Measurements from ENCODE around the gene PRSS50. TPM values are rescaled to one million over a fixed set of nuclear protein-coding genes. Genes with fewer than 3 reads are reported as not detected.
"Not testable (repeated sequence)": the region's sequence is repeated elsewhere in the genome, so short reads cannot be mapped to it uniquely, and the experiment has no call there.

The PRSS50 gene
- polyA plus RNA-seq, 3 donors, result 1.4 to 2.4 (median 2.0) TPM

- no peak for DNase-seq (ENCODE audit: low read depth in 3 of 3, low spot score in 2 of 3)
Observed at GRCh38 chr3:46709721-46710120, 7.9 kb downstream of the PRSS50 start.

DNA sequence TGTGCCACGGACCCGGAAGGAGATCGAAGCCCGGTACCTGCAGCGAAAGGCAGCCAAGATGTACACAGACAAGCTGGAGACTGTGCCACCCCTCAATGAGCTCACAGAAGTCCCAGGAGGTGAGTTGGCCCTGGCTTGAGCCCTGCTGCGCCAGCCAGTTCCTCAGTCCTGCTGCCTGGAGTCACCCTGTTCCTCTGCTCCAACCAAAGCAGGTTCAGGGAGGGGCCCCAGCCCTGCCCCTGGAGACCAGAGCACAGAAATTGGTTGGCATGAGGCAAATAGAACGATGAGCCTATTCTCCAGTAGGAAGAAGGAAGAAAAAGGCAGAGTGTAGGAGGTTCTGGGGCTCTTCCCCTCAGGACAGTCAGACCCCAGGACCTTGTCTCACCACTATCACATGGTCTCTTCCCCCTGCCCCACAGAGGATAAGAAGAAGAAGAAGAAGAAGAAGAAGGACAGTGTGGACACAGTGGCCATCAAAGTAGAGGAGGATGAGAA lies 8.5 kb downstream of the PRSS50 start:
- DNase-seq (ENCODE audit: low read depth in 3 of 3, low spot score in 2 of 3), result no peak

DNA sequence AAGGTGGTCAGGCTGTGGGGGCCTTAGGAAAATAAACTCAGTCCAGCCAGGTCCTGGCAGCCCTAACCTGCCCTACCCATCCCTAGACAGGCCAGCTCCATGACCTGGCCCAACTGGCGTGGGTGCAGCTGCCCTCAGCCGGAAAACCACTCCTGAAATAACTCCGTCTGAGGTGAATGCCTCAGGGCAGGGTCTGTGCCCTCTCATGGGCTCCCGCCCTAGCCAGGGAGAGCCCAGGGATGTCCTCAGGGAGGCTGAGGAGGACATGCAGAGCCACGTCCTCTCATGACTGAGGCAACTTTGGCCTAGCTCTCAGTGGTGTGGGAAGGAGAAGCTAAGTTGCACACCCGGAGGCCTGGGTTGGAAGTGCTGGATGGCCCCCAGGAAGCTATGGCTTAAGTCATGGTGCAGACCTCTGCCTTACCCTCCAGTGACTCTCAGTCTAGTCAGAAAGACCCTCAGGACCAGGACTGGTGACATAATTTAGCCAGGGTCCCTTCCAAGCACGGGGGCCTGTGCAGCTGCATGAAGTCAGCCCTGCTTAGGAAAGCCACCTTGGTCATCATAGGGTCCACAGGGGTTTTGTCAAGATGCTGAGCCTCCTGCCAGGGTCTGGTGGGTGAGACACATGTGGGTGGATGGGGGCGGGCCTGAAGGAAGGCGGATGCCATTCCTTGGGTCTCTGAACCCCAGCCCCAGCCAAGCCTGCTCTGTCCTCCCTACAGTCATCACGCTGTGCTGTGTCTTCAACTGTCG lies 9.1 kb downstream of the PRSS50 start:
- DNase-seq (ENCODE audit: low read depth in 3 of 3, low spot score in 2 of 3), result no peak

DNA sequence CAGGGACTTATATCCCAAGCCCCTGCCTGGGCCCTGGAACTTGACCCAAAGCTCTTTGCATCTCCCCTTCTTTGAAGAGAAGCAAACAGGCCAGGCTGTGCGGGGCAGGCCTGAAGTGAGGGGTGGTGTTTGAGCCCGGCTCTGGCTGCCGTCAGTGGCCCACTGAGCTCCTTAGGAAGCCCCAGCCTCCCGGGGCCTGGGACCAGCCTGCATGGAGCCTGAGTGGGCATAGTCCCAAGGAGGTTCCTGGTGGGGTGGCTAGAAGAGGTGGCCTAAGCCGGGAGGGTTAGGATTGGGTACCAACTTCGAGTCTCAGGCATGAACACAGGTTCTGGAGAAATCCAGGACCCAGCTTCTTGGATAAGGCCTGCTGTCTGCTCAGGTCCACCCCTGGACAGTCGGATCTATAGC lies 10.1 kb downstream of the PRSS50 start:
- no peak for DNase-seq (ENCODE audit: low read depth in 3 of 3, low spot score in 2 of 3)

DNA sequence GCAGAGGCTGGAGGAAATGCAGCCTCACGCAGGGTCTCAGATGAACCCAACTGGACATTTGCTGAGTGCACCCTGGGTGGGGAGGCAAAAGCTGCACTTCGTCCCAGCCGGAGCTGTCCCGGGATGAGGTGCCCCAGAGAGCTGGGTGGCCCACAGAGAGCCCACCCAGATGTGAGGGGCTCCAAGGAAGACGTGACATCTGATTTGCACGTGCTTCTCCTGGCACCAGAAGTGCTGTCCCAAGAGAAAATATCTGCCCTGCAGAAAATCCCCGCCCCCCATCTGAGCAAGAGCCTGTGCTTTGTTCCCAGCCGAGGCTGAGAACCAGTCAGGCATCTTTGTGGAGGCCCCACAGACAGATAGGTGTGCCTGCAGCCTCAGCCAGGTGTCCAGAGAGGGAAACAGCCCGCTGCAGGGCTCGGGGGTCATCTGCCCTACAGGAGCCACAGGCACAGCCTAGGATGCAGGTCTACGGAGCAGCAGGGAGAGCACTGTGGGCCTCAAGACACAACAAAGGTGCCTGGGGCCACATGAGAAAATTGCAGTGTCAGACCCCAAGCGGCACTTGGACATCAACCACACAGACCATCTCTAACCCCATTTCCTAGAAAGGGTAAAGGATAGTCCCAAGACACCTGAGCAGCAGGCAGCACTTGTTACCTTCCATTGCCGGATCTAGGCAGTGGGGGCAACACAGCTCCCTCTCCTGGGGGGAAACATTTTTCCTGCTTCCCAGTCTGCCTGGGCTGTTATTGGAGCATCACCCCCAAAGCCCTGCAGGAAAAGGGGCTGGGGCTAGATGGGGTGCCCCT lies 10.7 kb downstream of the PRSS50 start:
- DNase-seq (ENCODE audit: low read depth in 3 of 3, low spot score in 2 of 3), result no peak

DNA sequence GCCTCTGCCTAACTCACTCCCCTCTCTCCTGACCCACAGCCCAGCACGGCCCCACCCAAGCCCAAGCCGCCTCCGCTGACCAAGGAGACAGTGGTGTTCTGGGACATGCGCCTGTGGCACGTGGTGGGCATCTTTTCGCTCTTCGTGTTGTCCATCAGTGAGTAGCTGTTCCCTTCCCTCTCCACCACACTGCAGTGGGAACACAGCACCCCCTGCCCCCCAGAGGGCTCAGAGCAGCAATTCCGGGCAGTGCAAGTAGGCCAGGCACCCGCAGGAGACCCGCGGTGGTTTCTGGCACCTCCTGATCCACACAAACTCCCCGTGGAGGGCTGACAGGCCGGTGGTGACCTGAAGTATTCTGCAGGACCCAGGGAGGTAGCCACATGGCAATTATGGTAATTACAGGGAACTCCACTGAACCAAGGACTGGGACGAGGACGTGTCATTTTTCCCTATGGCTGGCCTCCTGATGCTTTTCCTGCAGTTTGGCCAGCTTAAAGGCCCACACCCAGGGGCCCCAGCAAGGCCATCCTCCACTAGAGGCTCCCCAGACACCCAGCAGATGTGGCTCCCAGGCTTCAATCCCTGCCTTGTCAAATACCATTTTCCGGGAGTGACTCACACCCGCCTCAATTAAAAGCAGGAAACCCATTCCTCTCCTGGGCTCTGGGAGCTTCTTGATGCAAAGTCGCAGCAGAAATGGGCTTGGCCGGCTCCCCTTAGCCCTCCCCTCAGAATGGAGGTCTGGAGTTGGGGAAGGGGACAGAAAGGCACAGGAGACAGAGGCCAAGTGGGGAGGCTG lies 11.7 kb downstream of the PRSS50 start:
- no peak for DNase-seq (ENCODE audit: low read depth in 3 of 3, low spot score in 2 of 3)

- peak in 1 of 3 donors; percentile 45 for DNase-seq (ENCODE audit: low read depth in 3 of 3, low spot score in 2 of 3)
Observed at GRCh38 chr3:46705022-46705530, 12.6 kb downstream of the PRSS50 start.

- not testable (repeated sequence) for DNase-seq (ENCODE audit: low read depth in 3 of 3, low spot score in 2 of 3)
Observed at GRCh38 chr3:46704346-46704745, 13.3 kb downstream of the PRSS50 start.

- DNase-seq (ENCODE audit: low read depth in 3 of 3, low spot score in 2 of 3), result no peak
Observed at GRCh38 chr3:46703013-46703520, 14.6 kb downstream of the PRSS50 start.

- DNase-seq (ENCODE audit: low read depth in 3 of 3, low spot score in 2 of 3), result no peak
Observed at GRCh38 chr3:46702246-46703012, 15.2 kb downstream of the PRSS50 start.

GRCh38 chr3:46701181-46701939 lies 16.3 kb downstream of the PRSS50 start, which contains the start of gene TMIE:
Gene TMIE (plus strand): TSS chr3:46701392. CDS start chr3:46701488, 96 bp downstream.
- no peak for DNase-seq (ENCODE audit: low read depth in 3 of 3, low spot score in 2 of 3)

GRCh38 chr3:46700772-46701171 lies 16.9 kb downstream of the PRSS50 start:
- DNase-seq (ENCODE audit: low read depth in 3 of 3, low spot score in 2 of 3), result no peak

GRCh38 chr3:46699676-46700523 lies 17.8 kb downstream of the PRSS50 start:
- no peak for DNase-seq (ENCODE audit: low read depth in 3 of 3, low spot score in 2 of 3)

DNA sequence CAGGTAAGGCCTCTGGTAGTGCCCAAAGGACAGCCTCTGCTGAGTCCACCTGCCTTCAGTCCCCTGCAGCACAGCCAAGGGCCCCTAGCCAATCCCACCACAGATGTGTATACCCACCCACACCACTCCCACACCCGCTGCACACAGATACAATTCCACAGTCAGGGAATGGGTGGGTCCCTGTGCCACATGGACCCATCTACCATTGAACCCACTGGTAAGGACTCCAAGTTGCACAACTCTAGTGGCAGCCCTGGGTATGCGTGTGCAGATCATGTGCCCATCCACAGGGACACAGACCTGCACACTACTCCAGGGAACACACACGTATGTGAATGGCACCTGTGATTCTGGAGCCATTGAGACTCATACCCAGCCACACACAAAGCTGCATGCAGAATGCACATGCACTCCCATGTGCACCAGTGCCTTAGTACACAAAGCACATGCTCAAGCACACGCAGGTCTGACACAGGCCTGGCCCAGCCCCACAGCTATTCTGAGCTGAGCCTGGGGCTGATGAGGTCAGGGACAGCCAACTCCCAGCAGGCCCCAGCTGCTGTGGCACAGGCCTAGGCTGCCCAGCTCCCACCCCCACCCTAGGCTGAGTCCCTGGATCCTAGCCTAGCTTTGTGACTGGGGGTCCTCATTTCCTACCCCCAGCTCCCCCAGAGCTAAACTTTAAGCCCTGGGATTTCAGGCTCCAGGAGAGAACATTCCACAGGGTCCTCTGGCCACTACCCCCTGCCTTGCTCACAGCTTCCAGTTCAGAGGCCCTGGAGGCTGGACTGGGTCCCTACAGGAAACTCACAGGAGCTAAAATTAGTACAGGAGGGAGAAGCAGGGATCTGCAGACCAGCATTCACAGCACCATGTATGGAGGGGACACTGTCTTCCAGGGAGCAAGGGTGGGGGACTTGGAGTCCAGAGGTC lies 21.4 kb downstream of the PRSS50 start:
- DNase-seq (ENCODE audit: low read depth in 3 of 3, low spot score in 2 of 3), result no peak

- DNase-seq (ENCODE audit: low read depth in 3 of 3, low spot score in 2 of 3), result no peak
Observed at GRCh38 chr3:46695177-46695961, 22.3 kb downstream of the PRSS50 start.

DNA sequence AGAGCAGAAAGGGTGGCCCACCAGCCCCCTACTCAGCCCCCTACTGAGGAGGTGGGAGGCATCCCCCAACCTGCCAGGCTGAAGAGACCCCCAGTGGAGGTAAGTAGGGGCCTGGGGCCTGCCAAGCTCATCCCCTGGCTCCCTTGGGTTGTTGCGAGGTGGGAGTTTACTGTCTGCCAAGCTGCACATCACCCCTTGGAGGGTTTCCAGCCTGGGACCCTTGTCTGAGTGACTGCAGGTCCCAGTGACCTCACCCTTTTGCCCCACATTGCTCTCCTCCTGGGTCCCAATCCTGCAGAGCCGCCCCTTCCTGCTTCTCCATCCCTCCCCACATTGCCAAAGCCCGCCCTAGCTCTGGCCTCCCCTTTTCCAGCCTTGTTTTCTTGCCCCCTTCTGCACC lies 23.1 kb downstream of the PRSS50 start:
- no peak for DNase-seq (ENCODE audit: low read depth in 3 of 3, low spot score in 2 of 3)

Measured in right renal cortex interstitium (tissue), 3 donors.